Suprapubic skin (tissue), 4 donors: ENCODE results near the gene GAPT. TPM values are rescaled to one million over a fixed set of nuclear protein-coding genes. Genes with fewer than 3 reads are reported as not detected.

Experiments used
- DNase-seq, 2 donors: peaks; one replicate each; pipeline ENCODE4 v3.0.0-alpha.2; 2019; ENCODE audit warnings: low spot score in 2 of 2
- H3K27ac ChIP-seq: fragments of 200-600 bp; sonication (generic); one replicate; pipeline ENCODE4 v1.5.1; 2019
- H3K27me3 ChIP-seq: fragments of 200-600 bp; sonication (generic); one replicate; pipeline ENCODE4 v1.5.1; 2019
- H3K36me3 ChIP-seq: fragments of 200-600 bp; sonication (generic); one replicate; pipeline ENCODE4 v1.5.1; 2019
- H3K4me1 ChIP-seq: fragments of 200-600 bp; sonication (generic); one replicate; pipeline ENCODE4 v1.5.1; 2019
- H3K4me3 ChIP-seq: fragments of 200-600 bp; sonication (generic); one replicate; pipeline ENCODE4 v1.5.1; 2019; ENCODE audit warnings: mild to moderate bottlenecking
- H3K9me3 ChIP-seq: fragments of 200-600 bp; sonication (generic); one replicate; pipeline ENCODE4 v1.5.1; 2019
- CTCF ChIP-seq, 2 donors: fragments of 200-600 bp in 1 of 2; fragments of 450-650 bp in 1 of 2; sonication (generic) in 1 of 2; IDR thresholded peaks; one replicate each; pipeline ENCODE4 v1.5.1; 2016 to 2019; ENCODE audit warnings: antibody characterized with exemption in 2 of 2, mild to moderate bottlenecking in 1 of 2, moderate library complexity in 1 of 2
- EP300 ChIP-seq: sonication (generic); formaldehyde crosslinking; IDR thresholded peaks from one replicate; pipeline ENCODE4 v1.6.1; 2017; ENCODE audit warnings: antibody characterized with exemption
- POLR2A ChIP-seq, 2 donors: fragments of 450-650 bp; IDR thresholded peaks; one replicate each; pipeline ENCODE4 v1.6.1; 2017; ENCODE audit warnings: antibody characterized with exemption in 2 of 2, mild to moderate bottlenecking in 2 of 2, moderate library complexity in 2 of 2
- POLR2AphosphoS5 ChIP-seq, 3 donors: sonication (generic); formaldehyde crosslinking; IDR thresholded peaks; one replicate each; pipeline ENCODE4 v1.6.1; 2017; ENCODE audit warnings: antibody characterized with exemption in 3 of 3
- WGBS: methylation state at CpG from one replicate; pipeline ENCODE4 v1.1.5; 2018; 5-methylcytosine and 5-hydroxymethylcytosine counted together
- total RNA-seq, 4 donors: library from RNA; depleted of rRNA; stranded (reverse); fragments of >200 nt; gene quantifications; one replicate each; pipeline ENCODE4 v1.1.0, GENCODE V29; 2016

Gene GAPT
- total RNA-seq, 4 donors from 2014 or later, result 0.42 to 1.4 TPM; not detected in 2

- Histone ChIP-seq H3K36me3 (no peaks in the 10 kb centered on the region), H3K27ac (no peak overlapping the region), H3K9me3 (no peaks in the 10 kb centered on the region), H3K27me3 (no peaks in the 10 kb centered on the region), H3K4me3 (no peak overlapping the region), H3K4me1 (no peaks in the 10 kb centered on the region)
- no peak for DNase-seq
- no peak for TF ChIP-seq EP300
- no peak for TF ChIP-seq CTCF (IDR thresholded peaks at IDR 0.05)
- TF ChIP-seq POLR2A (IDR thresholded peaks at IDR 0.05), result no peak
- no peak for TF ChIP-seq POLR2AphosphoS5 (IDR thresholded peaks at IDR 0.05)
- WGBS, result 78% methylated on average over 2 of the region's 2 CpGs
Measured at GRCh38 chr5:58469896-58470295, 21.3 kb upstream of the GAPT start.

GRCh38 chr5:58475404-58475803 lies 15.8 kb upstream of the GAPT start:
- Histone ChIP-seq H3K27ac (no peak overlapping the region), H3K9me3 (no peaks in the 10 kb centered on the region), H3K4me3 (no peak overlapping the region), H3K4me1 (no peaks in the 10 kb centered on the region), H3K27me3 (no peaks in the 10 kb centered on the region), H3K36me3 (no peaks in the 10 kb centered on the region)
- WGBS, result 91% methylated on average over 2 of the region's 3 CpGs
- DNase-seq, result no peak
- TF ChIP-seq POLR2AphosphoS5 (IDR thresholded peaks at IDR 0.05), result no peak
- no peak for TF ChIP-seq CTCF (IDR thresholded peaks at IDR 0.05)
- TF ChIP-seq POLR2A (IDR thresholded peaks at IDR 0.05), result no peak
- no peak for TF ChIP-seq EP300

GRCh38 chr5:58477760-58478376 lies 13.4 kb upstream of the GAPT start:
- Histone ChIP-seq H3K36me3 (no peaks in the 10 kb centered on the region), H3K9me3 (no peaks in the 10 kb centered on the region), H3K27me3 (no peaks in the 10 kb centered on the region), H3K27ac (no peak overlapping the region), H3K4me3 (no peak overlapping the region), H3K4me1 (no peaks in the 10 kb centered on the region)
- WGBS, result 42% methylated on average over 1 of the region's 1 CpG
- TF ChIP-seq EP300, result no peak
- no peak for TF ChIP-seq POLR2AphosphoS5 (IDR thresholded peaks at IDR 0.05)
- TF ChIP-seq CTCF (IDR thresholded peaks at IDR 0.05), result no peak
- TF ChIP-seq POLR2A (IDR thresholded peaks at IDR 0.05), result no peak
- DNase-seq, result no peak

DNA sequence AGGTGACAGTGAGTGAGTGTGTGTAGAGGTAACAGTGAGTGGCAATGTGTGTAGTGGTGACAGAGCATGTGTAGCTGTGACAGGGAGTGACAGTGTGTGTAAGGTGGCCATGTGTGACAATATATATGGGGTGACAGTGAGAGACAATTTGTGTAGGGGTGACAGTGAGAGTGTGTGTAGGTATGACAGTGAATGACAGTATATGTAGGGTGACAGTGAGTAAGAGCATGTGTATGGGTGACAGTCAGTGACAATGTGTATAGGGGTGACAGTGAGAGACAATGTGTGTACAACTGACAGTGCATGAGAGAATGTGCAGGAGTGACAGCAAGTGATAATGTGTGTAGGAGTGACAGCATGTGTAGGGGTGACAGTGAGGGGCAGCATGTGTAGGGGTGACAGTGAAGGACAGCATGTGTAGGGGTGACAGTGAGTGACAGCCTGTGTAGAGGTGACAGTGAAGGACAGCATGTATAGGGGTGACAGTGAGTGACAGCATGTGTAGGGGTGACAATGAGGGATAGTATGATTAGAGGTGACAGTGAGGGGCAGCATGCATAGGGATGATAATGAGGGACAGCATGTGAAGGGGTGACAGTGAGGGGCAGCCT lies 10.1 kb upstream of the GAPT start:
- H3K27me3 ChIP-seq, result peaks cover 3% of the 10 kb centered on the region
- no peak overlapping the region for H3K4me3 ChIP-seq
- H3K36me3 ChIP-seq, result no peaks in the 10 kb centered on the region
- H3K4me1 ChIP-seq, result no peaks in the 10 kb centered on the region
- H3K27ac ChIP-seq, result no peak overlapping the region
- TF ChIP-seq CTCF (IDR thresholded peaks at IDR 0.05) (no peak), POLR2AphosphoS5 (IDR thresholded peaks at IDR 0.05) (no peak), POLR2A (IDR thresholded peaks at IDR 0.05) (no peak), EP300 (no peak)
- no peak for DNase-seq
- H3K9me3 ChIP-seq, result no peaks in the 10 kb centered on the region

GRCh38 chr5:58481828-58482227 lies 9.4 kb upstream of the GAPT start:
- WGBS, result 75% methylated on average over 6 of the region's 6 CpGs
- Histone ChIP-seq H3K4me3 (no peak overlapping the region), H3K4me1 (no peaks in the 10 kb centered on the region), H3K27ac (no peak overlapping the region), H3K36me3 (no peaks in the 10 kb centered on the region), H3K9me3 (no peaks in the 10 kb centered on the region), H3K27me3 (peaks cover 3% of the 10 kb centered on the region)
- TF ChIP-seq POLR2AphosphoS5 (IDR thresholded peaks at IDR 0.05), result no peak
- no peak for TF ChIP-seq POLR2A (IDR thresholded peaks at IDR 0.05)
- no peak for TF ChIP-seq CTCF (IDR thresholded peaks at IDR 0.05)
- no peak for TF ChIP-seq EP300
- no peak for DNase-seq
